Liver (tissue), 9 donors: Measurements from ENCODE around the gene SC5D. TPM values are rescaled to one million over a fixed set of nuclear protein-coding genes. Genes with fewer than 3 reads are reported as not detected.

Experiments used
- DNase-seq: peaks from one replicate; pipeline ENCODE4 v3.0.0-alpha.2; 2017; ENCODE audit warnings: low spot score
- H3K27ac ChIP-seq, 2 donors: one replicate each; pipeline ENCODE4 v1.7.0; 2013; ENCODE audit warnings: inconsistent platforms in 2 of 2, low read length in 2 of 2, control low read depth in 1 of 2, low read depth in 1 of 2, mild to moderate bottlenecking in 1 of 2
- H3K27me3 ChIP-seq, 4 donors: one replicate each; pipeline versions ENCODE4 v1.6.1 to v1.7.0; 2013; ENCODE audit warnings: low read length in 3 of 4, inconsistent platforms in 1 of 4, mild to moderate bottlenecking in 1 of 4, moderate library complexity in 1 of 4; ENCODE audit not compliant: control insufficient read depth in 4 of 4, insufficient read depth in 4 of 4
- H3K36me3 ChIP-seq, 4 donors: one replicate each; pipeline versions ENCODE4 v1.6.1 to v1.7.0; 2013; ENCODE audit warnings: low read length in 3 of 4, mild to moderate bottlenecking in 3 of 4, low read depth in 1 of 4, moderate library complexity in 1 of 4; ENCODE audit not compliant: control insufficient read depth in 4 of 4, insufficient read depth in 3 of 4
- H3K4me1 ChIP-seq, 4 donors: one replicate each; pipeline versions ENCODE4 v1.6.1 to v1.7.0; 2013; ENCODE audit warnings: low read length in 3 of 4, mild to moderate bottlenecking in 3 of 4, moderate library complexity in 1 of 4; ENCODE audit not compliant: control insufficient read depth in 4 of 4, insufficient read depth in 4 of 4
- H3K4me3 ChIP-seq, 3 donors: one replicate each; pipeline versions ENCODE4 v1.6.1 to v1.7.0; 2013; ENCODE audit warnings: low read length in 3 of 3, control low read depth in 1 of 3, low read depth in 1 of 3, mild to moderate bottlenecking in 1 of 3
- H3K9ac ChIP-seq, 2 donors: one replicate each; pipeline ENCODE4 v1.7.0; 2013; ENCODE audit warnings: low read length in 2 of 2, mild to moderate bottlenecking in 2 of 2, moderate library complexity in 2 of 2, control low read depth in 1 of 2, low read depth in 1 of 2
- H3K9me3 ChIP-seq, 4 donors: one replicate each; pipeline versions ENCODE4 v1.6.1 to v1.7.0; 2013; ENCODE audit warnings: low read length in 3 of 4; ENCODE audit not compliant: control insufficient read depth in 4 of 4
- CTCF ChIP-seq: fragments of 150-350 bp; IDR thresholded peaks from 2 replicates; pipeline ENCODE4 v1.5.1; 2017; ENCODE audit warnings: improper control_type of control experiment, low read depth, low read length; ENCODE audit not compliant: missing input control
- EGR1 ChIP-seq, 2 donors: IDR thresholded peaks; 2 replicates each; pipeline ENCODE4 v1.6.1; 2016 to 2018; ENCODE audit warnings: antibody characterized with exemption in 2 of 2, low read depth in 2 of 2
- FOXA2 ChIP-seq: IDR thresholded peaks from 2 replicates; pipeline ENCODE4 v1.6.1; 2016; ENCODE audit warnings: antibody characterized with exemption
- HNF4A ChIP-seq, 2 donors: conservative IDR thresholded peaks; 2 replicates each; pipeline ENCODE4 v1.6.1; 2016; ENCODE audit warnings: antibody characterized with exemption in 2 of 2, mild to moderate bottlenecking in 2 of 2
- JUND ChIP-seq, 2 donors: IDR thresholded peaks; 2 replicates each; pipeline ENCODE4 v1.6.1; 2016; ENCODE audit warnings: antibody characterized with exemption in 2 of 2
- MAX ChIP-seq: IDR thresholded peaks from 2 replicates; pipeline ENCODE4 v1.6.1; 2016; ENCODE audit warnings: antibody characterized with exemption
- RAD21 ChIP-seq, 2 donors: IDR thresholded peaks; 2 replicates each; pipeline ENCODE4 v1.6.1; 2016; ENCODE audit warnings: antibody characterized with exemption in 2 of 2, mild to moderate bottlenecking in 2 of 2
- REST ChIP-seq: IDR thresholded peaks from 2 replicates; pipeline ENCODE4 v1.6.1; 2016; ENCODE audit warnings: antibody characterized with exemption, mild to moderate bottlenecking
- SP1 ChIP-seq: IDR thresholded peaks from 2 replicates; pipeline ENCODE4 v1.6.1; 2018; ENCODE audit warnings: antibody characterized with exemption, mild to moderate bottlenecking
- WGBS: extraction: QIAGEN DNeasy Blood & Tissue Kit; methylation state at CpG from one replicate; pipeline ENCODE4 v1.1.7; 2013; 5-methylcytosine and 5-hydroxymethylcytosine counted together
- polyA plus RNA-seq, 2 donors: library from polyadenylated mRNA; stranded (reverse) in 1 of 2; unstranded in 1 of 2; fragments of 200-250 nt in 1 of 2; fragments of >200 nt in 1 of 2; fragmentation: Nextera tagmentation in 1 of 2; extraction: Ambion mirVana in 1 of 2; gene quantifications; one replicate each; pipeline versions ENCODE4 v1.2.1 to v1.2.3, GENCODE V29; 2013 to 2015
- total RNA-seq, 2 donors: library from RNA; depleted of rRNA; stranded (reverse); fragments of >200 nt; gene quantifications; one replicate each; pipeline ENCODE4 v1.2.3, GENCODE V29; 2014
- donor health status: healthy.
- donor health status: healthy.
- donor health status: healthy.
- donor health status: healthy.
- donor health status: healthy.

SC5D gene
- total and polyA plus RNA-seq, 4 donors = 80.1 to 282 (median 153) TPM

GRCh38 chr11:121312483-121312882 is 19.9 kb downstream of the SC5D start:
- Histone ChIP-seq H3K4me1 (peaks cover 0 to 2% (median 0%) of the 10 kb centered on the region in 4 donors), H3K9ac (no peak overlapping the region), H3K9me3 (no peaks in the 10 kb centered on the region), H3K36me3 (peaks cover 2 to 20% (median 7%) of the 10 kb centered on the region in 4 donors), H3K27me3 (no peaks in the 10 kb centered on the region), H3K27ac (no peak overlapping the region), H3K4me3 (no peak overlapping the region)
- no peak for DNase-seq
- 93% methylated on average over 2 of the region's 2 CpGs for WGBS
- TF ChIP-seq JUND (IDR thresholded peaks at IDR 0.05) (no peak), EGR1 (IDR thresholded peaks at IDR 0.05; ENCODE audit: low read depth in 2 of 2) (no peak), HNF4A (conservative IDR thresholded peaks at IDR 0.05) (no peak), FOXA2 (no peak), REST (no peak)

GRCh38 chr11:121318848-121319834 is 26.6 kb downstream of the SC5D start:
- H3K27me3 ChIP-seq = no peaks in the 10 kb centered on the region
- no peaks in the 10 kb centered on the region for H3K4me1 ChIP-seq
- no peaks in the 10 kb centered on the region for H3K9me3 ChIP-seq
- H3K27ac ChIP-seq = no peak overlapping the region
- no peak for TF ChIP-seq MAX
- TF ChIP-seq RAD21 (IDR thresholded peaks at IDR 0.05) = peak; percentile 92 to 96
- peak; percentile 91 for TF ChIP-seq CTCF
- DNase-seq = no peak
- no peaks in the 10 kb centered on the region for H3K36me3 ChIP-seq
- H3K9ac ChIP-seq = no peak overlapping the region
- 25% methylated on average over 7 of the region's 7 CpGs for WGBS
- no peak overlapping the region for H3K4me3 ChIP-seq

GRCh38 chr11:121321614-121322243 is 29.2 kb downstream of the SC5D start:
- Histone ChIP-seq H3K27me3 (no peaks in the 10 kb centered on the region), H3K4me1 (no peaks in the 10 kb centered on the region), H3K36me3 (no peaks in the 10 kb centered on the region), H3K27ac (no peak overlapping the region), H3K9me3 (no peaks in the 10 kb centered on the region), H3K9ac (no peak overlapping the region), H3K4me3 (no peak overlapping the region)
- WGBS = 26% methylated on average over 7 of the region's 7 CpGs
- TF ChIP-seq RAD21 (IDR thresholded peaks at IDR 0.05) (peak; percentile 85 to 89), SP1 (no peak), CTCF (peak; percentile 56)
- DNase-seq = no peak
